HL-60/S4 treated with phorbol 12-myristate 13-acetate at 8.2 ng/mL for 4 days and 3 days (cell line): ENCODE measurements around the gene CFAP54.

Experiments used
- in situ Hi-C: fragments of 300-500 bp; cut with MboI; formaldehyde crosslinking; loops from 2 replicates; pipeline ENCODE4 v1.15.0; 2022; ENCODE audit warnings: low sequenced_read_pairs

Gene CFAP54

DNA sequence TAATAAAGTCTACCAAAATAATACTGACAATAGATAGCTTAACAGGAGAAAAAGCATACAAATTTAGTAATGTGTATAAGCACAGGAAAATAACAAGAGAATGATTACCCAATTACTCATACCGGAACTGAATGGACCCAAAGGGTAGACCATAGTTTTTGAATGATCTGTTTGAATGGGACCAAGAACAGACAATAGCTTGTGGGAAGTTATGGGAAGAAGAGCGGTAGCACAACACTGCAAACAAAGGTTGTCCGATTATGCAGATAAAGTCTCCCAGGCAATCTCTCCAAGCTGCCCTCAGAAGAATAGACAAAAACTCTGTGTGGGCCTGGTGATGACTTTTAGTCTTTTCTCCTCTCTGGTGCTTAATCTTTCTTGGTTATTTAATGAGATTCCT lies 321.1 kb downstream of the CFAP54 start:
- in situ Hi-C loops: no loop called here

GRCh38 chr12:96811083-96811482 lies 321.7 kb downstream of the CFAP54 start:
- in situ Hi-C loops: no loop called here

DNA sequence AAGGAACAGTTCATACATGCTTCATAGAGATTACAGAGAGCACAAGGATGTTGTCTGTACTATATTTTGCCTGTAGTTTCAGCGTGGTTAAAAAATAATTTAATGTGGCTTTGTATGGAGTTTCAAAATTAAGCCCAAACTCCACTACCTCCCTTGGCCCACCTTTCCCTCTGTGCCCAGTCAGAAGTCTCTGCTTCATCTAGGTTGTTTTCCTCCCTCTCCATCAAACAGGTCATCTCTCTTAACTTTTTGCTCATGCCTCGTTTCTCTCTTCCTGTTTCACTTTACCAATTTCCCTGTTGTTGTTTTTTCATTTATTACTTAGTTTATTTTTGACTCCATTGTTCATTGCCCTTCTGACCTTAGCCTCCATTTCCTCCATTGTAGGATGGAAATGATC lies 322.8 kb downstream of the CFAP54 start:
- in situ Hi-C loops: no loop called here

- in situ Hi-C loops: no loop called here
Measured at GRCh38 chr12:96814200-96814599, 324.8 kb downstream of the CFAP54 start.

GRCh38 chr12:96821592-96821991 lies 332.2 kb downstream of the CFAP54 start:
- in situ Hi-C loops: no loop called here

DNA sequence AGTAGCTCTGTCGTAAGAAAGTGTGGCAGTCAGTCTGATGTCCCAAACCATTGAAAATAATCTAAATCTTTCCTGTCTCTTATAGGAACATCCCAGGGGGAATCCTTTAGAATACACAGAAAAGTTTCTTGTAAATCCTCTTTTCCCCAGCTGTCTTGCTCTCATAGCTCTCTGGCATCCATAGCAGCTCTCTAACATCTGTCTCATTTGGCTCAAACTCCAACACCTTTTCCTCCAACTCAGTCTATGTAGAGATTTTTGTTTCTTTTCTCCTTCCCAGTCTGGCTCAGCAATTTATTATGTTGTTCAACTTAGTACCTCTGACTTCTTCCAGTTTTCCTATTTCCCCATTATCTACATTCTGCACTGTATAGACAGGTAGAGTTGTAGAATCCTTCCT lies 333.3 kb downstream of the CFAP54 start:
- in situ Hi-C loops: no loop called here

- in situ Hi-C loops: no loop called here
Measured at GRCh38 chr12:96824074-96824837, 334.9 kb downstream of the CFAP54 start.

DNA sequence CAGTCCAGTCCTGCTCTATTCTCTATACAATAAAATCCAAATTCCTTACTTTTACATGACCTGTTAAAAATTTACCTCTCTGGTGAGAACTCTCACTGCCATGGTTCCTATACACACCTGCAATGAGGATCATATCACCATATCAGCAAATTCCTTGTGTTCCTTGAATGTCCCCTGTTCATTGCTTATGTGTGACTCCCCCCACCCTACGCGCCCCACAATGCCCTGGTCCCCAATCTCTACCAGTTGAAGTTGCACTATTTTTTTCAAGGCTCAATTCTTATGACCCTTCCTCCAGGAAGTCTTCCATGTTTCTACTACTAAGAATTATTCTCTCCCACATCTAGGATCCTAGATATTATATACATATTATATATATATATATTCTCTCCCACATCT lies 335.5 kb downstream of the CFAP54 start:
- in situ Hi-C loops: no loop called here

GRCh38 chr12:96828169-96828789 lies 338.9 kb downstream of the CFAP54 start:
- in situ Hi-C loops: no loop called here

DNA sequence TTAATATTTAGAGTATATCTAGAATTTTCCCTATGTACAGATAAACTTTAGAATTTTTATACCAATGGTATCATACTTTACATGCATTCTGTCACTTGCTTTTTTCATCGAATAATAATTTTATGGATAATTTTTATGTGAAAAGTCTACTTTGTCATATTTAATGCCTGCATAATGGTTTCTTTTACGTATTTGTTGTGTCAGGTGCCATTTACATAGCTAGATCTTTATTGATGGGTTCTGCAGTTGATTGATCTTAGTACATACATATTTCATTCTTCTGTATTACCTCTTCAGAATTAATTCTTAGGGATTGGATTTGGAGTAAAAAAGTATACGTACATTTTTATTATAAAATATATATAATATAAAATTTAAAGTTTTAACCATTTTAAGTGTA lies 340.0 kb downstream of the CFAP54 start:
- in situ Hi-C loops: no loop called here

- in situ Hi-C loops: no loop called here
Measured at GRCh38 chr12:96831346-96831745, 342.0 kb downstream of the CFAP54 start.

DNA sequence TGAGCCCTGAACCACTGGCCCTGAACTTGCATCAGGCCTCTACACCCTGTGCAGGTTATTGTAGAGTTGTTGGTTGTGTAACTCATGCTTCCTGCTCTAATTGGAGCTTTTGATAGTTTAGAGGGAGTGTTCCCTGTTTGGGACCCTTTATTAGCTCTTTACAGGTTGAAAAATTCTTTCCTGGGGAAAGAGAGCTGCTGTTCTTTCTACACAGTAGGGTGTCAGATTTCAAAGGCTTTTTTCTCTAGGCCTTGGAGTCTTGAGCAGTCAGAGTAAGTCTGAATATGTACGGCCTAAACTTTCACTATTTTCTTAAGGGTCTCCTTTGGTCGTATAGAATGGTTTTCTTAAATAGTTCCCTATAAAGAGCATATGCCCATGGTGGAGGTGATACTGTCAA lies 356.9 kb downstream of the CFAP54 start:
- in situ Hi-C loops: no loop called here

GRCh38 chr12:96850676-96851075 lies 361.3 kb downstream of the CFAP54 start:
- in situ Hi-C loops: no loop called here

GRCh38 chr12:96858162-96858561 lies 368.8 kb downstream of the CFAP54 start:
- in situ Hi-C loops: no loop called here

GRCh38 chr12:96861656-96862055 lies 372.3 kb downstream of the CFAP54 start:
- in situ Hi-C loops: no loop called here

DNA sequence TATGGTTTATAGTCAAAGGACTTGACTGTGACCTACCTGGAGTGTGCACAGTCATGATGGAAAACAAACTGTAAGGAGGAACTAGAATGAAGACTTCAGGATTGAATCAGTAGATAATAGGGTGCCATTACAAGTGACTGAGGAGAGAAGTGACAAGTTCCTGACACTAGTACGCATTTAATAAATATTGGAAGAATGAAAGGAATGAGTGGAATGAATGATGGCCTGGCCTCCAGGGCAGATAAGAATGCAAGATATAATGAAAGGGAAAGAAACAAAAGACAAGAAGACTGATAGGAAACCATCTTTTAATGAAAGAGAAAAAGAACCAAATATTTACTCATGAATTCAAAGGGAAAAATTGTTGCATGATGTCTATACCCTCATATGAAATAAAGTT lies 372.9 kb downstream of the CFAP54 start:
- in situ Hi-C loops: no loop called here

- in situ Hi-C loops: no loop called here
Measured at GRCh38 chr12:96864335-96864734, 375.0 kb downstream of the CFAP54 start.

GRCh38 chr12:96866801-96867590 lies 377.6 kb downstream of the CFAP54 start:
- in situ Hi-C loops: no loop called here

DNA sequence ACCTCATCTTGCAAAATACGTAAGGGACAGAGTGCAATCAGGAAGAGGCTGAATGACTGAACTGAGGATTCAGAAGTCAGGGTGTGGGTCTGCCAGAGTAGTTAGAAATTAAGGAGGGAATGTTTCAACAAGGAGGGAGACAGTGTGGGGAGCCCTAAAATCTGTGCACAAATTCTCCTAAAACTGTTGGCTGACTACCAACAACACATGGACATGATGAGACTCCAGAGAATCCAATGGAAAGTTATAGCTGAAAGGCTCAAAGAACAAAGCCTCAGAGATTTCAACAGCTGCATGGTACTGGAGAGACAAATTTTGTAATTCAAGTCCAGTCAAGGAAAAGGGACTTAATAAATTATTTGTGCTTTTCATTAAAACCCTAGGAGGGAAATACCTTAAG lies 381.6 kb downstream of the CFAP54 start:
- in situ Hi-C loops: no loop called here

DNA sequence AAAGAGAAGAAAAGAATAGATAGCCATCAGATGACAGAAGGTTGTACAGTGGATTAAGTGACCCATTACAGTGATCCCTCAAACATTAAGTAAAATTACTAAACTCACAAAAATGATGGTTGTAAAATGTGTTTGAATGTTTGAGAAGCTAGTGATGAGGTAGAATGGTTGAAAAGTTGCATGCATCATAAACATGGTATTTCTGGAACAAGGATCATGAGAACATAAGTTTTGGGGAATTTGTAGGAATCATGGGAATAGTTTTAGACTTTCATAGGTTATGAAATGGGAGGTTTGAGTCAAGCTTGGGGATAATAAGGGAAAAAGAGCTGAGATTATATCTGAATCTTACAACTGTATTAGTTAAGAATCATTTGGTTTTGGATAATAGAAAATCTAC lies 383.6 kb downstream of the CFAP54 start:
- in situ Hi-C loops: no loop called here

GRCh38 chr12:96874211-96874610 lies 384.8 kb downstream of the CFAP54 start:
- in situ Hi-C loops: no loop called here

GRCh38 chr12:96876966-96877365 lies 387.6 kb downstream of the CFAP54 start:
- in situ Hi-C loops: no loop called here
